ENCODE data around the gene LRRTM4. TPM values are rescaled to one million over a fixed set of nuclear protein-coding genes. Genes with fewer than 3 reads are reported as not detected.

LRRTM4 gene
- total and polyA plus RNA-seq, 2 experiments from 2014 or later = 4.5 to 15.4 TPM

DNA sequence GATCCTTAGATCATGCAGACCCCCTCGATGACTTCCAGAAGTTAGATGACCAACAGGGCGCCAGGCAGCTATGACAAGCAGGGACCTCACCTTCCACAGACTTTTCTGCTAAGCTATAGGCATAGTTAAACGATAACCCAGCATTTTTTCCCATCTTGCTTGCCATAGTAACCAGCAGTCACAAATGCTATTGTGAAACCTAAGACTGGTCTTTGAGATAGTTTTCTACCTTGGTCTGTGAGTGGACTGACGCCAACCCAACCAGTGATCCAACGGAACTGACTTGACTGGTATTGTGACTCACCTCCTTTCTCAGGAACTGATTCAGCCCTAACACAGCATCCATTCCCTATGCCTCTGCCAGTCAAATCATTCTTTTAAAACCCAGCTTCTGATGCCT, 361.2 kb downstream of the LRRTM4 start:
- no peak overlapping the region for H3K27ac Mint-ChIP-seq
- no peak overlapping the region for H3K4me3 Mint-ChIP-seq
- H3F3A ChIP-seq (replicated peaks; ENCODE audit: low read depth) = no peaks in the 10 kb centered on the region
- peaks cover 7% of the 10 kb centered on the region for H3K27me3 Mint-ChIP-seq (ENCODE audit: insufficient read depth, low read depth, poor library complexity)
- H3K9me3 Mint-ChIP-seq = peaks cover 61% of the 10 kb centered on the region
- no peak overlapping the region for H3K4me2 ChIP-seq
- no peak overlapping the region for H3K27ac ChIP-seq (ENCODE audit: low read depth)
- no peak for TF ChIP-seq ZNF331 (CRISPR knock-in tag; IDR thresholded peaks at IDR 0.05; ENCODE audit: low read depth)
- TF ChIP-seq, protein P1, sequence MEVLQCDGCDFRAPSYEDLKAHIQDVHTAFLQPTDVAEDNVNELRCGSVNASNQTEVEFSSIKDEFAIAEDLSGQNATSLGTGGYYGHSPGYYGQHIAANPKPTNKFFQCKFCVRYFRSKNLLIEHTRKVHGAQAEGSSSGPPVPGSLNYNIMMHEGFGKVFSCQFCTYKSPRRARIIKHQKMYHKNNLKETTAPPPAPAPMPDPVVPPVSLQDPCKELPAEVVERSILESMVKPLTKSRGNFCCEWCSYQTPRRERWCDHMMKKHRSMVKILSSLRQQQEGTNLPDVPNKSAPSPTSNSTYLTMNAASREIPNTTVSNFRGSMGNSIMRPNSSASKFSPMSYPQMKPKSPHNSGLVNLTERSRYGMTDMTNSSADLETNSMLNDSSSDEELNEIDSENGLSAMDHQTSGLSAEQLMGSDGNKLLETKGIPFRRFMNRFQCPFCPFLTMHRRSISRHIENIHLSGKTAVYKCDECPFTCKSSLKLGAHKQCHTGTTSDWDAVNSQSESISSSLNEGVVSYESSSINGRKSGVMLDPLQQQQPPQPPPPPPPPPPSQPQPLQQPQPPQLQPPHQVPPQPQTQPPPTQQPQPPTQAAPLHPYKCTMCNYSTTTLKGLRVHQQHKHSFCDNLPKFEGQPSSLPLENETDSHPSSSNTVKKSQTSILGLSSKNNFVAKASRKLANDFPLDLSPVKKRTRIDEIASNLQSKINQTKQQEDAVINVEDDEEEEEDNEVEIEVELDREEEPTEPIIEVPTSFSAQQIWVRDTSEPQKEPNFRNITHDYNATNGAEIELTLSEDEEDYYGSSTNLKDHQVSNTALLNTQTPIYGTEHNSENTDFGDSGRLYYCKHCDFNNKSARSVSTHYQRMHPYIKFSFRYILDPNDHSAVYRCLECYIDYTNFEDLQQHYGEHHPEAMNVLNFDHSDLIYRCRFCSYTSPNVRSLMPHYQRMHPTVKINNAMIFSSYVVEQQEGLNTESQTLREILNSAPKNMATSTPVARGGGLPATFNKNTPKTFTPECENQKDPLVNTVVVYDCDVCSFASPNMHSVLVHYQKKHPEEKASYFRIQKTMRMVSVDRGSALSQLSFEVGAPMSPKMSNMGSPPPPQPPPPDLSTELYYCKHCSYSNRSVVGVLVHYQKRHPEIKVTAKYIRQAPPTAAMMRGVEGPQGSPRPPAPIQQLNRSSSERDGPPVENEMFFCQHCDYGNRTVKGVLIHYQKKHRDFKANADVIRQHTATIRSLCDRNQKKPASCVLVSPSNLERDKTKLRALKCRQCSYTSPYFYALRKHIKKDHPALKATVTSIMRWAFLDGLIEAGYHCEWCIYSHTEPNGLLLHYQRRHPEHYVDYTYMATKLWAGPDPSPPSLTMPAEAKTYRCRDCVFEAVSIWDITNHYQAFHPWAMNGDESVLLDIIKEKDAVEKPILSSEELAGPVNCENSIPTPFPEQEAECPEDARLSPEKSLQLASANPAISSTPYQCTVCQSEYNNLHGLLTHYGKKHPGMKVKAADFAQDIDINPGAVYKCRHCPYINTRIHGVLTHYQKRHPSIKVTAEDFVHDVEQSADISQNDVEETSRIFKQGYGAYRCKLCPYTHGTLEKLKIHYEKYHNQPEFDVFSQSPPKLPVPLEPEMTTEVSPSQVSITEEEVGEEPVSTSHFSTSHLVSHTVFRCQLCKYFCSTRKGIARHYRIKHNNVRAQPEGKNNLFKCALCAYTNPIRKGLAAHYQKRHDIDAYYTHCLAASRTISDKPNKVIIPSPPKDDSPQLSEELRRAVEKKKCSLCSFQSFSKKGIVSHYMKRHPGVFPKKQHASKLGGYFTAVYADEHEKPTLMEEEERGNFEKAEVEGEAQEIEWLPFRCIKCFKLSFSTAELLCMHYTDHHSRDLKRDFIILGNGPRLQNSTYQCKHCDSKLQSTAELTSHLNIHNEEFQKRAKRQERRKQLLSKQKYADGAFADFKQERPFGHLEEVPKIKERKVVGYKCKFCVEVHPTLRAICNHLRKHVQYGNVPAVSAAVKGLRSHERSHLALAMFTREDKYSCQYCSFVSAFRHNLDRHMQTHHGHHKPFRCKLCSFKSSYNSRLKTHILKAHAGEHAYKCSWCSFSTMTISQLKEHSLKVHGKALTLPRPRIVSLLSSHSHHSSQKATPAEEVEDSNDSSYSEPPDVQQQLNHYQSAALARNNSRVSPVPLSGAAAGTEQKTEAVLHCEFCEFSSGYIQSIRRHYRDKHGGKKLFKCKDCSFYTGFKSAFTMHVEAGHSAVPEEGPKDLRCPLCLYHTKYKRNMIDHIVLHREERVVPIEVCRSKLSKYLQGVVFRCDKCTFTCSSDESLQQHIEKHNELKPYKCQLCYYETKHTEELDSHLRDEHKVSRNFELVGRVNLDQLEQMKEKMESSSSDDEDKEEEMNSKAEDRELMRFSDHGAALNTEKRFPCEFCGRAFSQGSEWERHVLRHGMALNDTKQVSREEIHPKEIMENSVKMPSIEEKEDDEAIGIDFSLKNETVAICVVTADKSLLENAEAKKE (CRISPR knock-in tag; IDR thresholded peaks at IDR 0.05) = no peak
- TF ChIP-seq JUNB (IDR thresholded peaks at IDR 0.05; ENCODE audit: unreplicated experiment) = no peak
- TF ChIP-seq NANOG (IDR thresholded peaks at IDR 0.05; ENCODE audit: borderline replicate concordance) = no peak
- no peak for TF ChIP-seq STAT1 (IDR thresholded peaks at IDR 0.05; ENCODE audit: unreplicated experiment)
- TF ChIP-seq EZH2phosphoT487 (IDR thresholded peaks at IDR 0.05; ENCODE audit: unreplicated experiment) = no peak
- no peak for TF ChIP-seq ZNF114 (CRISPR knock-in tag; IDR thresholded peaks at IDR 0.05)
- TF ChIP-seq, protein P2, sequence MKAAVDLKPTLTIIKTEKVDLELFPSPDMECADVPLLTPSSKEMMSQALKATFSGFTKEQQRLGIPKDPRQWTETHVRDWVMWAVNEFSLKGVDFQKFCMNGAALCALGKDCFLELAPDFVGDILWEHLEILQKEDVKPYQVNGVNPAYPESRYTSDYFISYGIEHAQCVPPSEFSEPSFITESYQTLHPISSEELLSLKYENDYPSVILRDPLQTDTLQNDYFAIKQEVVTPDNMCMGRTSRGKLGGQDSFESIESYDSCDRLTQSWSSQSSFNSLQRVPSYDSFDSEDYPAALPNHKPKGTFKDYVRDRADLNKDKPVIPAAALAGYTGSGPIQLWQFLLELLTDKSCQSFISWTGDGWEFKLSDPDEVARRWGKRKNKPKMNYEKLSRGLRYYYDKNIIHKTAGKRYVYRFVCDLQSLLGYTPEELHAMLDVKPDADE (IDR thresholded peaks at IDR 0.05) = no peak
- TF ChIP-seq EZH2 (IDR thresholded peaks at IDR 0.05; ENCODE audit: low read depth, unreplicated experiment) = no peak
- no peak for TF ChIP-seq CREB1 (CRISPR knock-in tag; IDR thresholded peaks at IDR 0.05; ENCODE audit: low read depth)
- TF ChIP-seq POLR2AphosphoS5 (IDR thresholded peaks at IDR 0.05; ENCODE audit: low read depth) = no peak
- TF ChIP-seq, protein P3, sequence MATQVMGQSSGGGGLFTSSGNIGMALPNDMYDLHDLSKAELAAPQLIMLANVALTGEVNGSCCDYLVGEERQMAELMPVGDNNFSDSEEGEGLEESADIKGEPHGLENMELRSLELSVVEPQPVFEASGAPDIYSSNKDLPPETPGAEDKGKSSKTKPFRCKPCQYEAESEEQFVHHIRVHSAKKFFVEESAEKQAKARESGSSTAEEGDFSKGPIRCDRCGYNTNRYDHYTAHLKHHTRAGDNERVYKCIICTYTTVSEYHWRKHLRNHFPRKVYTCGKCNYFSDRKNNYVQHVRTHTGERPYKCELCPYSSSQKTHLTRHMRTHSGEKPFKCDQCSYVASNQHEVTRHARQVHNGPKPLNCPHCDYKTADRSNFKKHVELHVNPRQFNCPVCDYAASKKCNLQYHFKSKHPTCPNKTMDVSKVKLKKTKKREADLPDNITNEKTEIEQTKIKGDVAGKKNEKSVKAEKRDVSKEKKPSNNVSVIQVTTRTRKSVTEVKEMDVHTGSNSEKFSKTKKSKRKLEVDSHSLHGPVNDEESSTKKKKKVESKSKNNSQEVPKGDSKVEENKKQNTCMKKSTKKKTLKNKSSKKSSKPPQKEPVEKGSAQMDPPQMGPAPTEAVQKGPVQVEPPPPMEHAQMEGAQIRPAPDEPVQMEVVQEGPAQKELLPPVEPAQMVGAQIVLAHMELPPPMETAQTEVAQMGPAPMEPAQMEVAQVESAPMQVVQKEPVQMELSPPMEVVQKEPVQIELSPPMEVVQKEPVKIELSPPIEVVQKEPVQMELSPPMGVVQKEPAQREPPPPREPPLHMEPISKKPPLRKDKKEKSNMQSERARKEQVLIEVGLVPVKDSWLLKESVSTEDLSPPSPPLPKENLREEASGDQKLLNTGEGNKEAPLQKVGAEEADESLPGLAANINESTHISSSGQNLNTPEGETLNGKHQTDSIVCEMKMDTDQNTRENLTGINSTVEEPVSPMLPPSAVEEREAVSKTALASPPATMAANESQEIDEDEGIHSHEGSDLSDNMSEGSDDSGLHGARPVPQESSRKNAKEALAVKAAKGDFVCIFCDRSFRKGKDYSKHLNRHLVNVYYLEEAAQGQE (IDR thresholded peaks at IDR 0.05; ENCODE audit: unreplicated experiment) = no peak
- H4K20me1 ChIP-seq (replicated peaks; ENCODE audit: insufficient read depth) = no peaks in the 10 kb centered on the region
- H3K36me3 ChIP-seq (ENCODE audit: insufficient read depth) = no peaks in the 10 kb centered on the region; the same call in 1 of the 2 replicates
- H3K79me2 ChIP-seq (replicated peaks; ENCODE audit: insufficient read depth) = no peaks in the 10 kb centered on the region
- H3K27me3 ChIP-seq (ENCODE audit: insufficient read depth) = no peaks in the 10 kb centered on the region
- ATAC-seq = no peak
- no peaks in the 10 kb centered on the region for H3K9me2 ChIP-seq (ENCODE audit: insufficient read depth)
- no peak overlapping the region for H2AFZ ChIP-seq
- DNase-seq (ENCODE audit: low spot score) = no peak
- H3K4me1 ChIP-seq (ENCODE audit: insufficient read depth) = no peaks in the 10 kb centered on the region
- no peaks in the 10 kb centered on the region for H3K4me1 Mint-ChIP-seq
- peaks cover 57% of the 10 kb centered on the region for H3K36me3 Mint-ChIP-seq (ENCODE audit: low read depth)
- H3K4me3 ChIP-seq = no peak overlapping the region
